Measurements from ENCODE around the gene EP300. TPM values are rescaled to one million over a fixed set of nuclear protein-coding genes. Genes with fewer than 3 reads are reported as not detected.

The EP300 gene
- polyA plus RNA-seq, 1 donor from 2014 or later = 13.9 TPM

DNA sequence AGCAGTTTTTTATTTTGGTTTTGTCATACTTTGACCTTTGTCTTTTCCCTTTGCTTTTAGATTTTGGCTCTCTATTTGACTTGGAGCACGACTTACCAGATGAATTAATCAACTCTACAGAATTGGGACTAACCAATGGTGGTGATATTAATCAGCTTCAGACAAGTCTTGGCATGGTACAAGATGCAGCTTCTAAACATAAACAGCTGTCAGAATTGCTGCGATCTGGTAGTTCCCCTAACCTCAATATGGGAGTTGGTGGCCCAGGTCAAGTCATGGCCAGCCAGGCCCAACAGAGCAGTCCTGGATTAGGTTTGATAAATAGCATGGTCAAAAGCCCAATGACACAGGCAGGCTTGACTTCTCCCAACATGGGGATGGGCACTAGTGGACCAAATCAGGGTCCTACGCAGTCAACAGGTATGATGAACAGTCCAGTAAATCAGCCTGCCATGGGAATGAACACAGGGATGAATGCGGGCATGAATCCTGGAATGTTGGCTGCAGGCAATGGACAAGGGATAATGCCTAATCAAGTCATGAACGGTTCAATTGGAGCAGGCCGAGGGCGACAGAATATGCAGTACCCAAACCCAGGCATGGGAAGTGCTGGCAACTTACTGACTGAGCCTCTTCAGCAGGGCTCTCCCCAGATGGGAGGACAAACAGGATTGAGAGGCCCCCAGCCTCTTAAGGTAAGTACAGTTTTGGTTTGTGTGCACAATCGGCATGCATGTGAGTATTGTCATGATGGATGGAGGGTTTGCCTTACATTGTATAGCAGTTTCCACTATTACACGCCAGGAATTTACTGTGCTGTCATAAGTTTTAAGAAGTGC, 25.0 kb downstream of the EP300 start:
- Histone ChIP-seq H3K79me2 (replicated peaks; ENCODE audit: insufficient read depth, low read length) (peaks cover 75% of the 10 kb centered on the region), H3K36me3 (ENCODE audit: insufficient read depth, low read length) (peaks cover 18% of the 10 kb centered on the region), H4K20me1 (ENCODE audit: insufficient read depth) (peaks cover 10% of the 10 kb centered on the region), H3K4me2 (ENCODE audit: low read length) (no peak overlapping the region), H2AFZ (ENCODE audit: low read depth, low read length) (no peak overlapping the region), H3K27ac (ENCODE audit: low read length) (no peak overlapping the region), H3K9me3 (ENCODE audit: low read length) (no peaks in the 10 kb centered on the region), H3F3A (ENCODE audit: insufficient read depth, low read length, poor library complexity, severe bottlenecking) (no peaks in the 10 kb centered on the region), H3K9ac (ENCODE audit: low read length) (no peak overlapping the region), H3K9me2 (ENCODE audit: insufficient read depth, low read length) (no peaks in the 10 kb centered on the region), H3K4me3 (ENCODE audit: low read length) (no peak overlapping the region), H3K27me3 (ENCODE audit: insufficient read depth, low read depth, low read length) (no peaks in the 10 kb centered on the region)
- TF ChIP-seq EZH2 (IDR thresholded peaks at IDR 0.05; ENCODE audit: borderline replicate concordance, insufficient read depth, low read length, poor library complexity, severe bottlenecking) (no peak), MXI1 (conservative IDR thresholded peaks at IDR 0.05; ENCODE audit: poor library complexity, severe bottlenecking) (no peak), RAD21 (conservative IDR thresholded peaks at IDR 0.05) (no peak), TAF1 (IDR thresholded peaks at IDR 0.05; ENCODE audit: low read depth) (no peak), POLR2AphosphoS5 (IDR thresholded peaks at IDR 0.05) (no peak), SMC3 (conservative IDR thresholded peaks at IDR 0.05; ENCODE audit: poor library complexity) (no peak), EP300 (conservative IDR thresholded peaks at IDR 0.05; ENCODE audit: poor library complexity, severe bottlenecking) (no peak)
- TF ChIP-seq, protein P1, sequence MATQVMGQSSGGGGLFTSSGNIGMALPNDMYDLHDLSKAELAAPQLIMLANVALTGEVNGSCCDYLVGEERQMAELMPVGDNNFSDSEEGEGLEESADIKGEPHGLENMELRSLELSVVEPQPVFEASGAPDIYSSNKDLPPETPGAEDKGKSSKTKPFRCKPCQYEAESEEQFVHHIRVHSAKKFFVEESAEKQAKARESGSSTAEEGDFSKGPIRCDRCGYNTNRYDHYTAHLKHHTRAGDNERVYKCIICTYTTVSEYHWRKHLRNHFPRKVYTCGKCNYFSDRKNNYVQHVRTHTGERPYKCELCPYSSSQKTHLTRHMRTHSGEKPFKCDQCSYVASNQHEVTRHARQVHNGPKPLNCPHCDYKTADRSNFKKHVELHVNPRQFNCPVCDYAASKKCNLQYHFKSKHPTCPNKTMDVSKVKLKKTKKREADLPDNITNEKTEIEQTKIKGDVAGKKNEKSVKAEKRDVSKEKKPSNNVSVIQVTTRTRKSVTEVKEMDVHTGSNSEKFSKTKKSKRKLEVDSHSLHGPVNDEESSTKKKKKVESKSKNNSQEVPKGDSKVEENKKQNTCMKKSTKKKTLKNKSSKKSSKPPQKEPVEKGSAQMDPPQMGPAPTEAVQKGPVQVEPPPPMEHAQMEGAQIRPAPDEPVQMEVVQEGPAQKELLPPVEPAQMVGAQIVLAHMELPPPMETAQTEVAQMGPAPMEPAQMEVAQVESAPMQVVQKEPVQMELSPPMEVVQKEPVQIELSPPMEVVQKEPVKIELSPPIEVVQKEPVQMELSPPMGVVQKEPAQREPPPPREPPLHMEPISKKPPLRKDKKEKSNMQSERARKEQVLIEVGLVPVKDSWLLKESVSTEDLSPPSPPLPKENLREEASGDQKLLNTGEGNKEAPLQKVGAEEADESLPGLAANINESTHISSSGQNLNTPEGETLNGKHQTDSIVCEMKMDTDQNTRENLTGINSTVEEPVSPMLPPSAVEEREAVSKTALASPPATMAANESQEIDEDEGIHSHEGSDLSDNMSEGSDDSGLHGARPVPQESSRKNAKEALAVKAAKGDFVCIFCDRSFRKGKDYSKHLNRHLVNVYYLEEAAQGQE (IDR thresholded peaks at IDR 0.05; ENCODE audit: borderline replicate concordance) = no peak
- TF ChIP-seq, protein P2, sequence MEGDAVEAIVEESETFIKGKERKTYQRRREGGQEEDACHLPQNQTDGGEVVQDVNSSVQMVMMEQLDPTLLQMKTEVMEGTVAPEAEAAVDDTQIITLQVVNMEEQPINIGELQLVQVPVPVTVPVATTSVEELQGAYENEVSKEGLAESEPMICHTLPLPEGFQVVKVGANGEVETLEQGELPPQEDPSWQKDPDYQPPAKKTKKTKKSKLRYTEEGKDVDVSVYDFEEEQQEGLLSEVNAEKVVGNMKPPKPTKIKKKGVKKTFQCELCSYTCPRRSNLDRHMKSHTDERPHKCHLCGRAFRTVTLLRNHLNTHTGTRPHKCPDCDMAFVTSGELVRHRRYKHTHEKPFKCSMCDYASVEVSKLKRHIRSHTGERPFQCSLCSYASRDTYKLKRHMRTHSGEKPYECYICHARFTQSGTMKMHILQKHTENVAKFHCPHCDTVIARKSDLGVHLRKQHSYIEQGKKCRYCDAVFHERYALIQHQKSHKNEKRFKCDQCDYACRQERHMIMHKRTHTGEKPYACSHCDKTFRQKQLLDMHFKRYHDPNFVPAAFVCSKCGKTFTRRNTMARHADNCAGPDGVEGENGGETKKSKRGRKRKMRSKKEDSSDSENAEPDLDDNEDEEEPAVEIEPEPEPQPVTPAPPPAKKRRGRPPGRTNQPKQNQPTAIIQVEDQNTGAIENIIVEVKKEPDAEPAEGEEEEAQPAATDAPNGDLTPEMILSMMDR (IDR thresholded peaks at IDR 0.05; ENCODE audit: poor library complexity, severe bottlenecking) = no peak

DNA sequence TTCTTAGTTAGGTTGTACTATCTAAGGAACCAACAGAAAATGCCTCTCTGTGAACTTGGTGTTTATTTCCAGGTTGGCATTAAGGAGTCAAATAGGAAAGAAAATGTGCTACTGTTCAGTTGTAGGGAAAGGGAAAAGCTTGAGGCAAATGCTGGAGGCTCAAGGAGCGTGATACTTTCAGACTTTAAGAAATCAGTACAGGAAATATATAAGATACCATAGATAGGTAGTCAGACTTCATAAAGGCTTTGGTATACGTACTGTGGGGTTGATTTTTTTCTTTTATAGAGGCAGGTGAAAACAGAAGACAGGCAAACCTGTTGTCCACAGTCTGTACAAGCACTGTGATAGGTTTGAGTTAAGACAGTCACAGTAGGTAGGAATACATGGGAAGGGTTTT, 30.8 kb downstream of the EP300 start:
- peaks cover 19% of the 10 kb centered on the region for H3K36me3 ChIP-seq (ENCODE audit: insufficient read depth, low read length)
- no peak overlapping the region for H2AFZ ChIP-seq (ENCODE audit: low read depth, low read length)
- no peaks in the 10 kb centered on the region for H3K9me2 ChIP-seq (ENCODE audit: insufficient read depth, low read length)
- peaks cover 47% of the 10 kb centered on the region for H3K79me2 ChIP-seq (replicated peaks; ENCODE audit: insufficient read depth, low read length)
- H3K4me3 ChIP-seq (ENCODE audit: low read length) = no peak overlapping the region
- no peaks in the 10 kb centered on the region for H3K9me3 ChIP-seq (ENCODE audit: low read length)
- H3F3A ChIP-seq (ENCODE audit: insufficient read depth, low read length, poor library complexity, severe bottlenecking) = no peaks in the 10 kb centered on the region
- no peak overlapping the region for H3K9ac ChIP-seq (ENCODE audit: low read length)
- no peaks in the 10 kb centered on the region for H3K27me3 ChIP-seq (ENCODE audit: insufficient read depth, low read depth, low read length)
- peaks cover 6% of the 10 kb centered on the region for H4K20me1 ChIP-seq (ENCODE audit: insufficient read depth)
- H3K4me2 ChIP-seq (ENCODE audit: low read length) = no peak overlapping the region
- TF ChIP-seq EZH2 (IDR thresholded peaks at IDR 0.05; ENCODE audit: borderline replicate concordance, insufficient read depth, low read length, poor library complexity, severe bottlenecking) (no peak), EP300 (conservative IDR thresholded peaks at IDR 0.05; ENCODE audit: poor library complexity, severe bottlenecking) (no peak), SMC3 (conservative IDR thresholded peaks at IDR 0.05; ENCODE audit: poor library complexity) (no peak), RAD21 (conservative IDR thresholded peaks at IDR 0.05) (no peak)
- TF ChIP-seq, protein P2 (IDR thresholded peaks at IDR 0.05; ENCODE audit: poor library complexity, severe bottlenecking) = no peak
- no peak overlapping the region for H3K27ac ChIP-seq (ENCODE audit: low read length)
